PC-3 (cell line): ENCODE results near the gene TRIB2. TPM values are rescaled to one million over a fixed set of nuclear protein-coding genes. Genes with fewer than 3 reads are reported as not detected.

Source experiments
- ATAC-seq: fragments of 200-7000 bp; cut with Tn5 transposase; 2 replicates; pipeline ENCODE4 v1.9.1; 2020; ENCODE audit warnings: mild to moderate bottlenecking, moderate library complexity
- BruUV-seq: library from RNA; stranded (reverse); fragments of 400-500 nt; replicated peaks from 2 replicates; lab custom pipeline; 2021; lab: Mats Ljungman, UMichigan
- CTCF ChIA-PET: fragments of 300-600 bp; sonication (Branson Sonifier 250); formaldehyde crosslinking; loops from one replicate; lab custom pipeline; 2022; ENCODE audit warnings: antibody characterized with exemption; lab: Charles Lee
- POLR2A ChIA-PET: fragments of 300-600 bp; sonication (Branson Sonifier 250); formaldehyde crosslinking; loops from one replicate; lab custom pipeline; 2022; ENCODE audit warnings: antibody characterized with exemption; ENCODE audit not compliant: unreplicated experiment; lab: Charles Lee
- DNase-seq: peaks from one replicate; pipeline ENCODE4 v3.0.0-alpha.2; 2015
- H2AFZ ChIP-seq: fragments of 300-600 bp; sonication (generic); 2 replicates; pipeline ENCODE4 v1.6.0; 2016; ENCODE audit warnings: antibody characterized with exemption, low read length
- H3F3A ChIP-seq: fragments of 300-600 bp; sonication (generic); one replicate; pipeline ENCODE4 v1.6.0; 2017; ENCODE audit warnings: antibody characterized with exemption, low read length, control low read depth, mild to moderate bottlenecking; ENCODE audit not compliant: unreplicated experiment
- H3K27ac ChIP-seq: fragments of 300-600 bp; sonication (generic); 2 replicates; pipeline ENCODE4 v1.5.1; 2016; ENCODE audit warnings: mild to moderate bottlenecking, low read length
- H3K27me3 ChIP-seq: fragments of 300-600 bp; sonication (generic); 2 replicates; pipeline ENCODE4 v1.6.1; 2016; ENCODE audit warnings: low read length, mixed read lengths
- H3K36me3 ChIP-seq: fragments of 300-600 bp; sonication (generic); 2 replicates; pipeline ENCODE4 v1.6.1; 2016; ENCODE audit warnings: low read depth, mixed run types, low read length, mixed read lengths
- H3K4me1 ChIP-seq: fragments of 300-600 bp; sonication (generic); 2 replicates; pipeline ENCODE4 v1.5.1; 2016; ENCODE audit warnings: low read length; ENCODE audit not compliant: insufficient read depth
- H3K4me2 ChIP-seq: fragments of 300-600 bp; sonication (generic); 2 replicates; pipeline ENCODE4 v1.6.0; 2016; ENCODE audit warnings: low read length
- H3K4me3 ChIP-seq: fragments of 300-600 bp; sonication (generic); 2 replicates; pipeline ENCODE4 v1.5.1; 2016; ENCODE audit warnings: mild to moderate bottlenecking, low read length, mixed read lengths
- H3K79me2 ChIP-seq: fragments of 300-600 bp; sonication (generic); 2 replicates; pipeline ENCODE4 v1.6.1; 2017; ENCODE audit warnings: low read length, mixed read lengths
- H3K9ac ChIP-seq: fragments of 300-600 bp; sonication (generic); 2 replicates; pipeline ENCODE4 v1.6.0; 2016; ENCODE audit warnings: mild to moderate bottlenecking, low read length
- H3K9me2 ChIP-seq: fragments of 300-600 bp; sonication (generic); replicated peaks from 2 replicates; pipeline ENCODE4 v1.6.1; 2016; ENCODE audit warnings: mixed run types, low read length, mixed read lengths
- H3K9me3 ChIP-seq: fragments of 300-600 bp; sonication (generic); 2 replicates; pipeline ENCODE4 v1.6.1; 2016; ENCODE audit warnings: low read length, mixed read lengths
- H4K20me1 ChIP-seq: fragments of 300-600 bp; sonication (generic); 2 replicates; pipeline ENCODE4 v1.6.1; 2016; ENCODE audit warnings: low read length, mixed read lengths
- EZH2 ChIP-seq: fragments of 300-600 bp; sonication (generic); IDR thresholded peaks from one replicate; pipeline ENCODE4 v1.6.1; 2017; ENCODE audit warnings: antibody characterized with exemption, mild to moderate bottlenecking, low read length; ENCODE audit not compliant: unreplicated experiment
- EZH2phosphoT487 ChIP-seq: fragments of 300-600 bp; sonication (generic); IDR thresholded peaks from 2 replicates; pipeline ENCODE4 v1.6.1; 2018; ENCODE audit warnings: mild to moderate bottlenecking, antibody characterized with exemption, low read length, borderline replicate concordance
- intact Hi-C: fragments of 100-400 bp; cut with micrococcal nuclease; formaldehyde crosslinking; loops from 2 replicates; pipeline ENCODE4 v1.9.0; 2023
- total RNA-seq: library from RNA; depleted of rRNA; stranded (reverse); fragments of >200 nt; gene quantifications from 2 replicates; pipeline ENCODE4 v1.2.3, GENCODE V29; 2014
- TF ChIP-seq, protein P1 (sequence below): fragments of 300-600 bp; sonication (generic); conservative IDR thresholded peaks from 2 replicates; pipeline ENCODE4 v1.5.1; 2017; ENCODE audit warnings: antibody characterized with exemption, low read depth, mild to moderate bottlenecking, low read length

TRIB2 gene
- total RNA-seq, 1 experiment from 2014 or later, result 35.2 TPM

DNA sequence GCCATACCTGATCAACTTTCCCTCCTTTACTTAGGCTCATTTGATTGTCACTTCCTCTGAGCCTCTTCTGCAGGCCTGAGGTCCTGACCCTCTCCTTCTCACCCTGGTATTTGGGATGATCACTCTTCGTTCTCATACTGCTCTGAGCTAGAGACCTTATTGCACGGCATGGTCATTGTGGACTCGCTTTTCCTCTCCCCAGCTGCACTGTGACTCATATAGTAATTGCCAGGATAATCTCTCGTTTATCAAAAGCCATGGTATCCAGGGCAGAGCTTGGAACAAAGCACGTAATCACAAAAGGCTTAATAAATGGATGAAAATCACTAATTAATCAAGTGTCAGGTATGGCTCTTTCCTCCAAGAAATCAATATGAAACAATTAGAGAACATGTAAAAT, 40.9 kb upstream of the TRIB2 start:
- Histone ChIP-seq H3K9me3 (no peaks in the 10 kb centered on the region), H3K36me3 (no peaks in the 10 kb centered on the region), H3K27me3 (no peaks in the 10 kb centered on the region), H3K9me2 (no peaks in the 10 kb centered on the region), H3K79me2 (no peaks in the 10 kb centered on the region), H3K9ac (no peak overlapping the region), H3F3A (no peaks in the 10 kb centered on the region), H3K4me2 (no peak overlapping the region), H2AFZ (no peak overlapping the region), H3K27ac (no peak overlapping the region), H3K4me1 (peaks cover 21% of the 10 kb centered on the region), H3K4me3 (no peak overlapping the region), H4K20me1 (no peaks in the 10 kb centered on the region)
- intact Hi-C loops, result no loop called here
- DNase-seq, result no peak
- no peak for ATAC-seq
- ChIA-PET POLR2A (no interaction called here), CTCF (no interaction called here)
- TF ChIP-seq EZH2, result no peak
- TF ChIP-seq, protein P1, sequence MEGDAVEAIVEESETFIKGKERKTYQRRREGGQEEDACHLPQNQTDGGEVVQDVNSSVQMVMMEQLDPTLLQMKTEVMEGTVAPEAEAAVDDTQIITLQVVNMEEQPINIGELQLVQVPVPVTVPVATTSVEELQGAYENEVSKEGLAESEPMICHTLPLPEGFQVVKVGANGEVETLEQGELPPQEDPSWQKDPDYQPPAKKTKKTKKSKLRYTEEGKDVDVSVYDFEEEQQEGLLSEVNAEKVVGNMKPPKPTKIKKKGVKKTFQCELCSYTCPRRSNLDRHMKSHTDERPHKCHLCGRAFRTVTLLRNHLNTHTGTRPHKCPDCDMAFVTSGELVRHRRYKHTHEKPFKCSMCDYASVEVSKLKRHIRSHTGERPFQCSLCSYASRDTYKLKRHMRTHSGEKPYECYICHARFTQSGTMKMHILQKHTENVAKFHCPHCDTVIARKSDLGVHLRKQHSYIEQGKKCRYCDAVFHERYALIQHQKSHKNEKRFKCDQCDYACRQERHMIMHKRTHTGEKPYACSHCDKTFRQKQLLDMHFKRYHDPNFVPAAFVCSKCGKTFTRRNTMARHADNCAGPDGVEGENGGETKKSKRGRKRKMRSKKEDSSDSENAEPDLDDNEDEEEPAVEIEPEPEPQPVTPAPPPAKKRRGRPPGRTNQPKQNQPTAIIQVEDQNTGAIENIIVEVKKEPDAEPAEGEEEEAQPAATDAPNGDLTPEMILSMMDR, result no peak
- no peak for TF ChIP-seq EZH2phosphoT487
- BruUV-seq, result no TSS peak

DNA sequence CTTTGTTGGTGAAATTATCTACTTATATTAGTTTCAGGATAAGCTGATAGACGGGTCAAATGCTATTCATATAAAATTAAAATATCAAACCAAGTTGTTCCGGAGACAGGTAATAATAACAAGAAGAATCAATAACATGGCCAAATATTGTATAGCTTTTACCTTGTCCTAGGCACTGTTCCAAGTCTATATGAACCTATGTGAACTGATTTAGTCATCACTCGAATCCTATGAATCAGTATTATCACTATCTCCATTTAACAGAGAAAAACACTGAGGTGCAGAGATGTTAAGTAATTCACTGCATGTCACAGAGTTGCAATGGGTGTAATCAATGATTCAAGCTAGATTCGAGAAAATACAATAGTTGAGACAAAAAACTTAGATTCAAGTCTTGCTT, 40.0 kb upstream of the TRIB2 start:
- Histone ChIP-seq H3K36me3 (no peaks in the 10 kb centered on the region), H3K9ac (no peak overlapping the region), H3K4me3 (no peak overlapping the region), H3K4me1 (peaks cover 21% of the 10 kb centered on the region), H3K27ac (no peak overlapping the region), H2AFZ (no peak overlapping the region), H3K4me2 (no peak overlapping the region), H3F3A (no peaks in the 10 kb centered on the region), H3K79me2 (no peaks in the 10 kb centered on the region), H3K9me3 (no peaks in the 10 kb centered on the region), H3K9me2 (no peaks in the 10 kb centered on the region), H3K27me3 (no peaks in the 10 kb centered on the region), H4K20me1 (no peaks in the 10 kb centered on the region)
- peak; percentile 52 for DNase-seq
- intact Hi-C loops, result no loop called here
- POLR2A ChIA-PET, result no interaction called here
- TF ChIP-seq EZH2phosphoT487 (no peak), EZH2 (no peak)
- TF ChIP-seq, protein P1, result no peak
- CTCF ChIA-PET, result no interaction called here
- BruUV-seq, result no TSS peak
- ATAC-seq, result no peak

DNA sequence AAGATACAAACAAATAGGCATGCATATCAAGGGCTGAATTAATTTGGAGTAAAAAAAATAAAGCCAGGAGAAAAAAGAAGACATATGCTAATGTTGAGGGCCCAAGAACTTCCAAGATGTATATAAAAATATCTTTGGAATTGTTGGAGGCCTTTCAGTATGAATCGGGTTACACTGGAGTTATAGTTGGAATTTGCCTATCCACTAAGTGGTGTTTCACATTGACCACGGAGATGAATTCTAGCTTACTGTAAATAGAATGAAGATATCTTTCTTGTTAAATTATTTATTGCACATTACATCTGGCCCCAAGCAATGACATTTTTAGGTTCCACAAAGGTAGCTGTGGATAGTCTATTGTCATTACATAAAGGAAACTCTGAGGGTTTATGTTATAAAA, 38.5 kb upstream of the TRIB2 start:
- no peak; the same call in 1 of the 2 replicates for ATAC-seq
- no peak for TF ChIP-seq EZH2phosphoT487
- no peak for TF ChIP-seq EZH2
- TF ChIP-seq, protein P1, result no peak
- H3K4me1 ChIP-seq, result peaks cover 21% of the 10 kb centered on the region
- H2AFZ ChIP-seq, result no peak overlapping the region
- no peaks in the 10 kb centered on the region for H3K79me2 ChIP-seq
- no peaks in the 10 kb centered on the region for H3K36me3 ChIP-seq
- no peaks in the 10 kb centered on the region for H3K9me2 ChIP-seq
- H3K27ac ChIP-seq, result no peak overlapping the region
- H3K9me3 ChIP-seq, result no peaks in the 10 kb centered on the region
- no peak overlapping the region for H3K4me2 ChIP-seq
- H3K9ac ChIP-seq, result no peak overlapping the region
- intact Hi-C loops, result no loop called here
- H3K4me3 ChIP-seq, result no peak overlapping the region
- no peaks in the 10 kb centered on the region for H4K20me1 ChIP-seq
- H3F3A ChIP-seq, result no peaks in the 10 kb centered on the region
- no TSS peak for BruUV-seq
- H3K27me3 ChIP-seq, result no peaks in the 10 kb centered on the region
- POLR2A ChIA-PET, result interaction anchor here (0.6 kb wide), 1 partner anchor 143 kb away, joined by 3 read pairs; no protein-coding TSS in a partner anchor
- CTCF ChIA-PET, result no interaction called here
- no peak for DNase-seq
